HG02970 (cell line): ENCODE data around the gene OR56A1.
"Not testable (repeated sequence)": the region's sequence is repeated elsewhere in the genome, so short reads cannot be mapped to it uniquely, and the experiment has no call there.

Experiments
- ATAC-seq: cut with Tn5 transposase; IDR thresholded peaks from one replicate; pipeline ENCODE4 v1.9.1; 2021; ENCODE audit warnings: mild to moderate bottlenecking, moderate library complexity, moderate number of reproducible peaks; ENCODE audit not compliant: unreplicated experiment, low FRiP score

Gene OR56A1

GRCh38 chr11:6030708-6031405 is at the start of gene OR56A1:
TSS of gene OR56A1 (minus strand) at chr11:6030758. CDS start at chr11:6027692, 3,066 bp downstream.
- ATAC-seq, result no peak

- ATAC-seq, result no peak
These were observed 48.9 kb upstream of the OR56A1 start for GRCh38 chr11:6079463-6079862.

GRCh38 chr11:6077723-6078122 is 47.2 kb upstream of the OR56A1 start:
- ATAC-seq, result no peak

- ATAC-seq, result not testable (repeated sequence)
These were observed 45.9 kb upstream of the OR56A1 start for GRCh38 chr11:6076443-6076842.

- ATAC-seq, result no peak
These were observed 36.9 kb upstream of the OR56A1 start for GRCh38 chr11:6067502-6067901.

- no peak for ATAC-seq
These were observed 32.3 kb upstream of the OR56A1 start for GRCh38 chr11:6062691-6063358.

- ATAC-seq, result no peak
These were observed 30.9 kb upstream of the OR56A1 start for GRCh38 chr11:6061475-6061874.

GRCh38 chr11:6057452-6057851 is 26.9 kb upstream of the OR56A1 start:
- no peak for ATAC-seq

GRCh38 chr11:6055569-6055968 is 25.0 kb upstream of the OR56A1 start:
- no peak for ATAC-seq

- ATAC-seq, result no peak
These were observed 21.8 kb upstream of the OR56A1 start for GRCh38 chr11:6052374-6052773.

- ATAC-seq, result no peak
These were observed 10.3 kb upstream of the OR56A1 start for GRCh38 chr11:6040874-6041273.

- no peak for ATAC-seq
These were observed 3.1 kb downstream of the OR56A1 start for GRCh38 chr11:6027501-6027900.

- ATAC-seq, result no peak
These were observed 5.5 kb downstream of the OR56A1 start for GRCh38 chr11:6025056-6025455.

GRCh38 chr11:6022956-6023355 is 7.6 kb downstream of the OR56A1 start:
- ATAC-seq, result no peak

- ATAC-seq, result no peak
These were observed 17.5 kb downstream of the OR56A1 start for GRCh38 chr11:6013042-6013441.

GRCh38 chr11:6012035-6012668 is 18.4 kb downstream of the OR56A1 start:
- no peak for ATAC-seq

GRCh38 chr11:6006846-6007245 is 23.7 kb downstream of the OR56A1 start, which contains the start of gene OR56A4:
TSS of gene OR56A4 (minus strand) at chr11:6006946. CDS start at chr11:6002992, 3,954 bp downstream.
- no peak for ATAC-seq

GRCh38 chr11:6006395-6006794 is 24.2 kb downstream of the OR56A1 start:
- no peak for ATAC-seq

GRCh38 chr11:6002202-6002699 is 28.3 kb downstream of the OR56A1 start:
- ATAC-seq, result no peak

- no peak for ATAC-seq
These were observed 35.8 kb downstream of the OR56A1 start for GRCh38 chr11:5994791-5995190.

- no peak for ATAC-seq
These were observed 37.8 kb downstream of the OR56A1 start for GRCh38 chr11:5992604-5993251.
